ENCODE data around the gene CCZ1B. TPM values are rescaled to one million over a fixed set of nuclear protein-coding genes. Genes with fewer than 3 reads are reported as not detected.
"Not testable (repeated sequence)": the region's sequence is repeated elsewhere in the genome, so short reads cannot be mapped to it uniquely, and the experiment has no call there.

The CCZ1B gene
- total RNA-seq, 1 experiment from 2014 or later = 39.9 TPM

DNA sequence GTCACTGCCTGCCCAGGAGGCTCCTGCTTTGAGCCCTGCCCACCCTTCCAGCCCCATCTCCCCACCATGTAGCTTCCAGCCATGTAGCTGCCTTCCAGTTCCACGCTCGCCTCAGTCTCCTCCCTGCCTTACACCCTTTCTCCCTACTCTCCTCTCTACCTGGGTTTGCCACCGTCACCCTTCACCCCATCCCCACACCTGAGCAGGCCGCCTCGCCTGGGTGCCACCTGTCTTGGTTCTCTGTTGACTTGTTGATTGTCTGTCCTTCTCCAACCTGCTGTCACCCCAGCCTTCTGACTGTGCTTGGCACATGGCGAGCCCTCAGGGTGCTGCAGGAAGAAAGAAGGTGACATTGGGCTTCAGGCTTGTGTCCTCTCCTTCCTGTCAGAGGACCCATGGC, 75.9 kb downstream of the CCZ1B start:
- H3K9me3 Mint-ChIP-seq; H3K27ac Mint-ChIP-seq; POLR2A ChIA-PET; CTCF ChIA-PET; H3K27me3 Mint-ChIP-seq (ENCODE audit: low read depth); H3K4me1 Mint-ChIP-seq; ATAC-seq; H3K4me3 Mint-ChIP-seq; DNase-seq (ENCODE audit: low spot score); H3K36me3 Mint-ChIP-seq: not testable (repeated sequence)

DNA sequence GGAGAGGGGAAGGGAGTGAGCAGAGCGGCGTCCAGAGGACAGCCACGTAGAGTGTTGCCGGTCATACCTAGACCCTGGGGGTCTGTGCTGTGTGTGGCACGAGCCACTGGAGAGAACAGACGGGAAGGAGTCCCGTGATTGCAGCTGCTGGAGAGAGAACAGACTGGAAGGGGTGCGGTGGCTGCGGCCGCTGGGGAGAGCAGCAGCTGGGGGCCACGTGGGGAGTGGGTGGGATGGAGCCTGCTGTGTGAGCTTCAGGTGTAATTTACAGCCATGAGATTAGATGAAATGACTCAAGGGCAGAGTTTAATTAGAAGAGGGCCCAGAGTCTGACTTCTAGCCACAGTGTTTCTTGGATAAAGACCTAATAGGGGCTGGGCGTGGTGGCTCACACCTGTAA, 76.7 kb downstream of the CCZ1B start:
- H3K4me3 Mint-ChIP-seq; POLR2A ChIA-PET; H3K27me3 Mint-ChIP-seq (ENCODE audit: low read depth); H3K9me3 Mint-ChIP-seq; DNase-seq (ENCODE audit: low spot score); H3K36me3 Mint-ChIP-seq; H3K4me1 Mint-ChIP-seq; CTCF ChIA-PET; ATAC-seq; H3K27ac Mint-ChIP-seq: not testable (repeated sequence)

Other genes with a start within 250 kb of the CCZ1B start
- gene ZDHHC4, start 248.8 kb downstream of the CCZ1B start, total RNA-seq (2021) = 37.7 to 48.2 TPM (median 46.4 TPM) in 3 replicates
- 25.6 to 28.2 TPM (median 27.6 TPM) in 3 replicates for gene INTS15, start 236.3 kb downstream of the CCZ1B start, total RNA-seq (2021)
- 7.7 to 8.0 TPM (median 8.0 TPM) in 3 replicates for gene ZNF853, start 210.7 kb downstream of the CCZ1B start, total RNA-seq (2021)
- 15.1 to 19.9 TPM (median 18.8 TPM) in 3 replicates for gene ZNF316, start 189.0 kb downstream of the CCZ1B start, total RNA-seq (2021)
- 19.9 to 21.6 TPM (median 20.9 TPM) in 3 replicates for gene ZNF12, start 119.3 kb downstream of the CCZ1B start, total RNA-seq (2021)
- 0.25 to 0.44 TPM in 2 of 3 replicates, not detected in the other for gene RSPH10B2, start 72.2 kb downstream of the CCZ1B start, total RNA-seq (2021)